HepG2 (cell line): ENCODE measurements around the gene SSNA1. TPM values are rescaled to one million over a fixed set of nuclear protein-coding genes. Genes with fewer than 3 reads are reported as not detected.

Experiments used
- ATAC-seq: fragments of 200-7000 bp; cut with Tn5 transposase; 3 replicates; pipeline ENCODE4 v1.9.1; 2020; ENCODE audit warnings: mild to moderate bottlenecking, moderate library complexity
- BruUV-seq: library from RNA; stranded (reverse); fragments of 400-500 nt; replicated peaks from 2 replicates; lab custom pipeline; 2021; lab: Mats Ljungman, UMichigan
- CTCF ChIA-PET: fragments of 300-600 bp; formaldehyde crosslinking; extraction: SDS; loops from one replicate; lab custom pipeline; 2021; ENCODE audit warnings: low total read pairs, inconsistent platforms, low intra/inter-chr PET ratio; lab: Yijun Ruan, JAX
- POLR2A ChIA-PET: fragments of 350-600 bp; sonication (Branson Sonifier 250); formaldehyde crosslinking; loops from one replicate; lab custom pipeline; 2020; ENCODE audit warnings: antibody characterized with exemption, inconsistent platforms; lab: Yijun Ruan, JAX
- DNase-seq: peaks from one replicate; pipeline ENCODE4 v3.0.0-alpha.2; 2015; ENCODE audit warnings: low spot score
- FAIRE-seq: peaks from 3 replicates; lab custom pipeline; 2011; peaks lifted over from hg19 to GRCh38; lab: Jason Lieb, UNC
- H2AFZ ChIP-seq: one replicate; pipeline ENCODE4 v1.6.1; 2011; ENCODE audit warnings: low read length, inconsistent platforms
- H3K27ac ChIP-seq: fragments of 300-600 bp; 3 replicates; pipeline ENCODE4 v1.8.0; 2011; ENCODE audit warnings: mixed run types, mild to moderate bottlenecking, mixed read lengths, low read length, inconsistent platforms; ENCODE audit not compliant: insufficient read depth; ENCODE audit errors: extremely low read length
- H3K27me3 ChIP-seq, 2 experiments: fragments of 200-600 bp in 1 of 2; 2 replicates in 1 of 2; 3 replicates in 1 of 2; pipeline versions ENCODE4 v1.6.0 to v1.8.0; 2011; ENCODE audit warnings: low read length in 2 of 2, mild to moderate bottlenecking in 2 of 2, moderate library complexity in 2 of 2, inconsistent platforms in 1 of 2; ENCODE audit not compliant: insufficient read depth in 2 of 2, control insufficient read depth in 1 of 2
- H3K36me3 ChIP-seq, 2 experiments: fragments of 200-600 bp in 1 of 2; replicated peaks in 1 of 2; 2 replicates in 1 of 2; 3 replicates in 1 of 2; pipeline versions ENCODE4 v1.5.1 to v1.8.0; 2011; ENCODE audit warnings: low read length in 2 of 2, inconsistent platforms in 1 of 2; ENCODE audit not compliant: insufficient read depth in 2 of 2, control insufficient read depth in 1 of 2
- H3K4me1 ChIP-seq: 2 replicates; pipeline ENCODE4 v1.5.1; 2012; ENCODE audit warnings: low read length, inconsistent platforms; ENCODE audit not compliant: insufficient read depth
- H3K4me2 ChIP-seq: 2 replicates; pipeline ENCODE4 v1.6.0; 2011; ENCODE audit warnings: low read depth, low read length, inconsistent platforms
- H3K4me3 ChIP-seq, 3 experiments: fragments of 200-600 bp in 1 of 3; sonication (generic), shearing (Covaris generic) in 1 of 3; replicated peaks in 1 of 3; 2 replicates each; pipeline ENCODE4 v1.5.1; 2011 to 2016; ENCODE audit warnings: low read length in 3 of 3, inconsistent platforms in 2 of 3, low read depth in 2 of 3, mild to moderate bottlenecking in 2 of 3, control low read depth in 1 of 3, mixed read lengths in 1 of 3; ENCODE audit not compliant: insufficient read depth in 1 of 3
- H3K79me2 ChIP-seq: one replicate; pipeline ENCODE4 v1.6.1; 2011; ENCODE audit warnings: low read length, inconsistent platforms; ENCODE audit not compliant: insufficient read depth
- H3K9ac ChIP-seq: 2 replicates; pipeline ENCODE4 v1.6.0; 2011; ENCODE audit warnings: mild to moderate bottlenecking, low read depth, low read length, inconsistent platforms; ENCODE audit not compliant: insufficient read depth
- H3K9me3 ChIP-seq: 2 replicates; pipeline ENCODE4 v1.5.1; 2012; ENCODE audit warnings: mild to moderate bottlenecking, low read length
- H4K20me1 ChIP-seq: 2 replicates; pipeline ENCODE4 v1.6.0; 2011; ENCODE audit warnings: inconsistent platforms, mild to moderate bottlenecking, low read length, moderate library complexity; ENCODE audit not compliant: insufficient read depth
- AGO2 ChIP-seq: fragments of 200-400 bp; formaldehyde crosslinking; optimal IDR thresholded peaks from 2 replicates; pipeline ENCODE3; 2017; ENCODE audit warnings: mild to moderate bottlenecking, low read depth, low read length, moderate library complexity
- SAFB2 ChIP-seq: sonication (generic); formaldehyde crosslinking; IDR thresholded peaks from 2 replicates; pipeline ENCODE4 v1.5.1; 2020; ENCODE audit warnings: missing genetic modification reagents, low read depth, mild to moderate bottlenecking, borderline replicate concordance
- SRSF4 ChIP-seq: fragments of 200-400 bp; formaldehyde crosslinking; IDR thresholded peaks from one replicate; pipeline ENCODE4 v1.6.1; 2018; ENCODE audit warnings: mild to moderate bottlenecking, low read depth, low read length, moderate library complexity; ENCODE audit not compliant: poor library complexity, severe bottlenecking
- TGIF2 ChIP-seq: IDR thresholded peaks from 2 replicates; pipeline ENCODE4 v1.6.1; 2016; ENCODE audit warnings: control low read depth, missing compliant biosample characterization
- ZNF337 ChIP-seq: sonication (generic); formaldehyde crosslinking; IDR thresholded peaks from 2 replicates; pipeline ENCODE4 v1.5.1; 2020; ENCODE audit warnings: missing genetic modification reagents, low read depth, mild to moderate bottlenecking, borderline replicate concordance
- ZNF609 ChIP-seq: sonication (generic); formaldehyde crosslinking; IDR thresholded peaks from 2 replicates; pipeline ENCODE4 v1.4.0; 2020; ENCODE audit warnings: mild to moderate bottlenecking, missing genetic modification reagents, borderline replicate concordance
- WGBS: methylation state at CpG from one replicate; pipeline ENCODE4 v1.1.6; 2017; ENCODE audit warnings: low lambda C conversion rate; 5-methylcytosine and 5-hydroxymethylcytosine counted together
- in situ Hi-C: cut with HindIII; loops from 2 replicates; pipeline ENCODE4 v1.10.0; 2017; ENCODE audit warnings: low pct_unique_long_range_greater_than_20kb; ENCODE audit not compliant: extremely low pct_ligation_motif_present
- intact Hi-C: fragments of 100-400 bp; cut with micrococcal nuclease; formaldehyde crosslinking; loops from one replicate; pipeline ENCODE4 v1.10.0; 2022; ENCODE audit not compliant: unreplicated experiment
- polyA plus RNA-seq, 8 experiments: library from polyadenylated mRNA; depleted of rRNA in 3 of 8; stranded (reverse) in 7 of 8; unstranded in 1 of 8; fragments of >200 nt; fragmentation: Illumina TruSeq in 4 of 8; extraction: Trizol in 4 of 8; gene quantifications; 2 replicates each; pipeline versions ENCODE4 v1.2.1 to v1.2.3, GENCODE V29; 2011 to 2016; ENCODE audit warnings: low read depth in 4 of 8, missing spikeins in 1 of 8, mixed read lengths in 1 of 8; ENCODE audit not compliant: insufficient read depth in 1 of 8
- total RNA-seq, 5 experiments: library from RNA; depleted of rRNA; stranded (reverse); fragments of >200 nt; fragmentation: Illumina TruSeq; extraction: Trizol; gene quantifications; 2 replicates each; pipeline ENCODE4 v1.2.3, GENCODE V29; 2016; ENCODE audit warnings: low read depth in 1 of 5

The SSNA1 gene
- total and polyA plus RNA-seq, 2 of the 13 experiments (the other 11 are each of a cell fraction or from before 2014, with no cell fraction given): 35.9 to 49.4 TPM

- TF ChIP-seq ZNF609 (CRISPR knock-in tag) (no peak), SAFB2 (CRISPR knock-in tag) (no peak), TGIF2 (CRISPR knock-in tag) (no peak), SRSF4 (no peak)
These were observed 4.4 kb downstream of the SSNA1 start (continued) for GRCh38 chr9:137192859-137193258.

- Histone ChIP-seq H3K36me3 (peaks cover 9 to 14% of the 10 kb centered on the region in 2 experiments; a peak in 3 of 5 replicates), H4K20me1 (no peaks in the 10 kb centered on the region; the same call in 1 of the 2 replicates), H3K9ac (no peak overlapping the region), H3K27me3 (no peaks in the 10 kb centered on the region), H3K4me1 (peaks cover 57% of the 10 kb centered on the region), H3K27ac (no peak overlapping the region), H3K4me3 (no peak overlapping the region), H2AFZ (no peak overlapping the region), H3K9me3 (no peaks in the 10 kb centered on the region), H3K4me2 (no peak overlapping the region), H3K79me2 (peaks cover 46% of the 10 kb centered on the region)
- intact Hi-C loops (no loop called here), in situ Hi-C loops (no loop called here)
- WGBS: 100% methylated on average over 7 of the region's 14 CpGs
- ATAC-seq (no peak), DNase-seq (no peak), FAIRE-seq (no peak)
- ChIA-PET POLR2A (interaction anchor here (1.9 kb wide), 1 partner anchor 29 kb away, joined by 6 read pairs; no protein-coding TSS in a partner anchor), CTCF (no interaction called here)
- TF ChIP-seq AGO2 (peak; percentile 28), ZNF337 (CRISPR knock-in tag) (no peak)
- BruUV-seq: no TSS peak
These were observed 5.3 kb downstream of the SSNA1 start for GRCh38 chr9:137193771-137194170.
